ENCODE results near the gene GOLGA6L26.
"Not testable (repeated sequence)": the region's sequence is repeated elsewhere in the genome, so short reads cannot be mapped to it uniquely, and the experiment has no call there.

DNA sequence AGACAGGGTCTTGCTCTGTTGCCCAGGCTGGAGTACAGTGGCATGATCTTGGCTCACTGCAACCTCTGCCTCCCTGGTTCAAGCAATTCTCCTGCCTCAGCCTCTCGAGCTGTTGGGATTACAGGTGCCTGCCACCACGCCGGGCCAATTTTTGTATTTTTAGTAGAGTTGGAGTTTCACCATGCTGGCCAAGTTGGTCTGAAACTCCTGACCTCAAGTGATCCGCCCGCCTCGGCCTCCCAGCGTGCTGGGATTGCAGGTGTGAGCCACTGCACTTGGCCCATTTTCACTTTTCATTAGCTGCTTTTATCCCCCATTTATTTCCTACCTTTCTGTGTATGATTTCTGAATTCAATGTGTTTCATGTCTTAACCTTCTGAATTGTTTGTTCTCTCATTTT, 28.1 kb downstream of the GOLGA6L26 start:
- TF ChIP-seq, protein P1, sequence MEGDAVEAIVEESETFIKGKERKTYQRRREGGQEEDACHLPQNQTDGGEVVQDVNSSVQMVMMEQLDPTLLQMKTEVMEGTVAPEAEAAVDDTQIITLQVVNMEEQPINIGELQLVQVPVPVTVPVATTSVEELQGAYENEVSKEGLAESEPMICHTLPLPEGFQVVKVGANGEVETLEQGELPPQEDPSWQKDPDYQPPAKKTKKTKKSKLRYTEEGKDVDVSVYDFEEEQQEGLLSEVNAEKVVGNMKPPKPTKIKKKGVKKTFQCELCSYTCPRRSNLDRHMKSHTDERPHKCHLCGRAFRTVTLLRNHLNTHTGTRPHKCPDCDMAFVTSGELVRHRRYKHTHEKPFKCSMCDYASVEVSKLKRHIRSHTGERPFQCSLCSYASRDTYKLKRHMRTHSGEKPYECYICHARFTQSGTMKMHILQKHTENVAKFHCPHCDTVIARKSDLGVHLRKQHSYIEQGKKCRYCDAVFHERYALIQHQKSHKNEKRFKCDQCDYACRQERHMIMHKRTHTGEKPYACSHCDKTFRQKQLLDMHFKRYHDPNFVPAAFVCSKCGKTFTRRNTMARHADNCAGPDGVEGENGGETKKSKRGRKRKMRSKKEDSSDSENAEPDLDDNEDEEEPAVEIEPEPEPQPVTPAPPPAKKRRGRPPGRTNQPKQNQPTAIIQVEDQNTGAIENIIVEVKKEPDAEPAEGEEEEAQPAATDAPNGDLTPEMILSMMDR (IDR thresholded peaks at IDR 0.05) = not testable (repeated sequence)
- TF ChIP-seq POLR2A (IDR thresholded peaks at IDR 0.05) = not testable (repeated sequence)

Measured in Peyer's patch (tissue), 4 donors.